Breast epithelium (tissue), 4 donors: ENCODE measurements around the gene NUMBL. TPM values are rescaled to one million over a fixed set of nuclear protein-coding genes. Genes with fewer than 3 reads are reported as not detected.

Experiments
- DNase-seq, 2 donors: peaks; one replicate each; pipeline ENCODE4 v3.0.0-alpha.2; 2019; ENCODE audit warnings: low spot score in 2 of 2
- H3K27ac ChIP-seq, 2 donors: fragments of 200-600 bp; sonication (generic) in 1 of 2; one replicate each; pipeline ENCODE4 v1.5.1; 2016 to 2019; ENCODE audit warnings: mild to moderate bottlenecking in 1 of 2
- H3K27me3 ChIP-seq, 2 donors: fragments of 200-600 bp; sonication (generic) in 1 of 2; one replicate each; pipeline versions ENCODE4 v1.5.1 to v1.6.0; 2017 to 2019; ENCODE audit warnings: control low read depth in 1 of 2, mild to moderate bottlenecking in 1 of 2
- H3K36me3 ChIP-seq: fragments of 200-600 bp; one replicate; pipeline ENCODE4 v1.5.1; 2019
- H3K4me1 ChIP-seq, 2 donors: fragments of 200-600 bp; sonication (generic); one replicate each; pipeline ENCODE4 v1.5.1; 2016 to 2019; ENCODE audit warnings: control low read depth in 1 of 2
- H3K4me3 ChIP-seq, 3 donors: fragments of 200-600 bp; sonication (generic); 1 replicate in 2 of 3; 2 replicates in 1 of 3; pipeline ENCODE4 v1.5.1; 2016 to 2019; ENCODE audit warnings: mild to moderate bottlenecking in 3 of 3, moderate library complexity in 2 of 3
- H3K9me3 ChIP-seq, 2 donors: fragments of 200-600 bp; sonication (generic) in 1 of 2; one replicate each; pipeline ENCODE4 v1.5.1; 2016 to 2019; ENCODE audit warnings: control low read depth in 1 of 2
- POLR2A ChIP-seq: fragments of 450-650 bp; IDR thresholded peaks from one replicate; pipeline ENCODE4 v1.6.1; 2016; ENCODE audit warnings: antibody characterized with exemption, mild to moderate bottlenecking, moderate library complexity
- POLR2AphosphoS5 ChIP-seq, 3 donors: sonication (generic); formaldehyde crosslinking; IDR thresholded peaks; one replicate each; pipeline ENCODE4 v1.6.1; 2017; ENCODE audit warnings: antibody characterized with exemption in 3 of 3
- intact Hi-C: fragments of 100-400 bp; cut with DNase I; formaldehyde crosslinking; loops from one replicate; pipeline ENCODE4 v1.15.1; 2023; ENCODE audit warnings: low total_unique reads
- total RNA-seq, 3 donors: library from RNA; depleted of rRNA; stranded (reverse); fragments of >200 nt; gene quantifications; one replicate each; pipeline ENCODE4 v1.1.0, GENCODE V29; 2016
- TF ChIP-seq, protein P1 (sequence below), 3 donors: fragments of 450-650 bp; IDR thresholded peaks; one replicate each; pipeline ENCODE4 v1.5.1; 2016 to 2017; ENCODE audit warnings: antibody characterized with exemption in 3 of 3, mild to moderate bottlenecking in 3 of 3, moderate library complexity in 3 of 3

The NUMBL gene
- total RNA-seq, 3 donors from 2014 or later = 24.6 to 34.7 (median 30.9) TPM

DNA sequence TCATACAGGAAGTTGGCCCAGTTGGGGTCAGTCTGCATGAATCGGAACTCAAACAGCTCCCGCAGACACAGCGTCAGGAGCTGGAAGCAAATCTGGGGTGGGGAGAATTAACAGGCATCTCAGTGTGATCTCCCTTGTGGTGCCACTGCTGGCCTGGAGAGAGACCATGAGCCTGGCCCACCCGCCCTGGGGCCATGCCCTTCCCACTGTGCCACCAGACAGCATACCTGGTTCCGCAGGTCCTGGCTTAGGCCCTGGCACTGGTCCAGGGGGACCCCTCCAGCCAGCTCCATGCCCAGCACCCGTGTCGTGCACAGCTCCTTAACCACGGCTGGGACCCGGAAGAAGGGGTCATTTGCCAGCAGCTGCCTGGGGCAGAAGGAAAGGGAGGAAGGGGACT, 9.6 kb upstream of the NUMBL start:
- Histone ChIP-seq H3K4me1 (no peaks in the 10 kb centered on the region), H3K9me3 (no peaks in the 10 kb centered on the region), H3K4me3 (no peak overlapping the region), H3K27me3 (no peaks in the 10 kb centered on the region), H3K27ac (no peak overlapping the region), H3K36me3 (no peaks in the 10 kb centered on the region)
- intact Hi-C loops = no loop called here
- TF ChIP-seq, protein P1, sequence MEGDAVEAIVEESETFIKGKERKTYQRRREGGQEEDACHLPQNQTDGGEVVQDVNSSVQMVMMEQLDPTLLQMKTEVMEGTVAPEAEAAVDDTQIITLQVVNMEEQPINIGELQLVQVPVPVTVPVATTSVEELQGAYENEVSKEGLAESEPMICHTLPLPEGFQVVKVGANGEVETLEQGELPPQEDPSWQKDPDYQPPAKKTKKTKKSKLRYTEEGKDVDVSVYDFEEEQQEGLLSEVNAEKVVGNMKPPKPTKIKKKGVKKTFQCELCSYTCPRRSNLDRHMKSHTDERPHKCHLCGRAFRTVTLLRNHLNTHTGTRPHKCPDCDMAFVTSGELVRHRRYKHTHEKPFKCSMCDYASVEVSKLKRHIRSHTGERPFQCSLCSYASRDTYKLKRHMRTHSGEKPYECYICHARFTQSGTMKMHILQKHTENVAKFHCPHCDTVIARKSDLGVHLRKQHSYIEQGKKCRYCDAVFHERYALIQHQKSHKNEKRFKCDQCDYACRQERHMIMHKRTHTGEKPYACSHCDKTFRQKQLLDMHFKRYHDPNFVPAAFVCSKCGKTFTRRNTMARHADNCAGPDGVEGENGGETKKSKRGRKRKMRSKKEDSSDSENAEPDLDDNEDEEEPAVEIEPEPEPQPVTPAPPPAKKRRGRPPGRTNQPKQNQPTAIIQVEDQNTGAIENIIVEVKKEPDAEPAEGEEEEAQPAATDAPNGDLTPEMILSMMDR (IDR thresholded peaks at IDR 0.05) = no peak
- TF ChIP-seq POLR2A (no peak), POLR2AphosphoS5 (IDR thresholded peaks at IDR 0.05) (no peak)
- DNase-seq = no peak

DNA sequence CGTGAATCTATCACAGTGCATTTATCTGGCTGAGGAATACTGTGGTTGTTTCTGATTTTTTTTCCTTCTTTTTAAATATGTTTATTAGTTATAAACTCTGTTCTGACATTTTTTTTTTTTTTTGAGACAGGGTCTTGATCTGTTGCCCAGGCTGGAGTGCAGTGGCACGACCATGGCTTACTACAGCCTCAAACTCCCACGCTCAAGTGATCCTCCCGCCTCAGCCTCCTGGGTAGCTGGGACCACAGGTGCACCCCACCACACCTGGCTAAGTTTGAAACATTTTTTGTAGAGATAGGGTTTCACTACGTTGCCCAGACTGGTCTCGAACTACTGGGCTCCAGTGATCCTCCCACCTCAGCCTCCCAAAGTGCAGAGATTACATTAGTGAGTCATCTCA, 6.6 kb upstream of the NUMBL start:
- no peaks in the 10 kb centered on the region for H3K9me3 ChIP-seq
- intact Hi-C loops = no loop called here

DNA sequence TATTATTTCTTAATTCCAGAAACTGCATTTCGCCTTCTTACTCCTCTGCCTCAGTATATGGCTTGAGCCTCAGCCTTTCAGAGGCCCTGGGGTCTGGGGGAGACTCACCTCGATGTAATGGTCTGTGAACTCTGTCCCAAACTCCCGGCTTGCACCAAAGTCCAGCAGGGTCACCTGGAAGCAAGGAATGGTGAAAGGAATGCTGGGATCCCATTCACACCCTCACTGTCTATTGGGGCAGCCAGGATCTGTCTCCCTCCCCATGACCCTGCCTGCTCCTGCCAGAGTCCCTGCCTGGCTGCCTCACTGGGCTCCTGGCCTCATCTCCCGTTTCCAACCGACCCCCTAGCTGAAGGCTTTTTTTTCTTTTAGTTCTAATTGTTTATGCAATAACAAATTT, 5.4 kb upstream of the NUMBL start:
- Histone ChIP-seq H3K27me3 (no peaks in the 10 kb centered on the region), H3K36me3 (no peaks in the 10 kb centered on the region), H3K4me3 (no peak overlapping the region), H3K4me1 (peaks cover 0 to 6% of the 10 kb centered on the region in 2 donors), H3K9me3 (no peaks in the 10 kb centered on the region), H3K27ac (no peak overlapping the region)
- intact Hi-C loops = no loop called here
- DNase-seq = no peak
- TF ChIP-seq, protein P1 (IDR thresholded peaks at IDR 0.05) = no peak
- TF ChIP-seq POLR2A (no peak), POLR2AphosphoS5 (IDR thresholded peaks at IDR 0.05) (no peak)

More for the DNA sequence above, 6.6 kb upstream of the NUMBL start:
- Histone ChIP-seq H3K27me3 (no peaks in the 10 kb centered on the region), H3K36me3 (no peaks in the 10 kb centered on the region), H3K4me3 (no peak overlapping the region), H3K4me1 (no peaks in the 10 kb centered on the region), H3K27ac (no peak overlapping the region)
- no peak for DNase-seq
- no peak for TF ChIP-seq POLR2A

GRCh38 chr19:40693896-40694295, 3.4 kb upstream of the NUMBL start:
- no peaks in the 10 kb centered on the region for H3K36me3 ChIP-seq
- DNase-seq = no peak
- no peaks in the 10 kb centered on the region for H3K27me3 ChIP-seq
- intact Hi-C loops = no loop called here
- no peak overlapping the region for H3K4me3 ChIP-seq
- peaks cover 5 to 6% of the 10 kb centered on the region in 2 donors for H3K4me1 ChIP-seq
- H3K27ac ChIP-seq = no peak overlapping the region
- TF ChIP-seq, protein P1 (IDR thresholded peaks at IDR 0.05) = no peak
- TF ChIP-seq POLR2AphosphoS5 (IDR thresholded peaks at IDR 0.05) = no peak
- TF ChIP-seq POLR2A = no peak
- H3K9me3 ChIP-seq = no peaks in the 10 kb centered on the region

DNA sequence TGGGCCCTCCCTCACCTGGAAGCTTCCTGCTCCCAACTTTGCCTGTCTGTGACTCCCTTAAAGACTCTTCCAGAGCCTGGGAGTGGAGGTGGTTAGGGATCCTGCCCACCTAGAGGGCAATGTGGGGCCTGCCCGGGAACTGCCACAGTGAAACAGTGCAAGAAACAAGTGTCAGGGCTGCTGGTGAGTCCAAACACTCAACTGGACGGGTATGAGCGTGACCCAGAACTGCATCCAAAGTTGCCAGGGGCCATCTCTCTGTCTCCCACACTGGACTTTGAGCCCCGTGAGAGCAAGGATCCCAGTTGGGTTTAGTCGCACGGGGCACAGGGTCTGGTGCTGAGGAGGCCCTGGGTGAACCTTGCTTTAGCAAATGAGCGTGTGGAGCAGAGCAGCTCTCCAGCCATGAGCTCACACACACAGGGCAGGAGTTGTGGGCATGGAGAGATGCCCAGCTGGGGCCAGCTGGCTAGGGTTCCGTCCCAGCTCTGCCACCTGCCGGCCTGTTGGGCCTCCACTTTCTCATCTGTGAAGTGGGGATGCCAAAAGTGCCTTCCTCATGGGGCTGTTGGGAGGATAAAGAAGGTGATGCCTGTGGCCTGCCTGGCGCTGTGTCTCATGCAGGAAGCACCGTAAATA, 2.8 kb upstream of the NUMBL start:
- TF ChIP-seq, protein P1 (IDR thresholded peaks at IDR 0.05) = no peak
- TF ChIP-seq POLR2A = no peak
- TF ChIP-seq POLR2AphosphoS5 (IDR thresholded peaks at IDR 0.05) = no peak
- Histone ChIP-seq H3K4me1 (peaks cover 5 to 6% of the 10 kb centered on the region in 2 donors), H3K9me3 (no peaks in the 10 kb centered on the region), H3K4me3 (no peak overlapping the region), H3K27me3 (no peaks in the 10 kb centered on the region), H3K36me3 (no peaks in the 10 kb centered on the region), H3K27ac (no peak overlapping the region)
- intact Hi-C loops = no loop called here
- no peak for DNase-seq

- no peak for DNase-seq
- TF ChIP-seq, protein P1 (IDR thresholded peaks at IDR 0.05) = no peak
- TF ChIP-seq POLR2AphosphoS5 (IDR thresholded peaks at IDR 0.05) = no peak
- no peak for TF ChIP-seq POLR2A
- Histone ChIP-seq H3K27me3 (no peaks in the 10 kb centered on the region), H3K36me3 (no peaks in the 10 kb centered on the region), H3K9me3 (no peaks in the 10 kb centered on the region), H3K27ac (peak overlapping the region; percentile 87 to 91), H3K4me1 (peaks cover 5 to 6% of the 10 kb centered on the region in 2 donors), H3K4me3 (no peak overlapping the region)
- intact Hi-C loops = no loop called here
Observed at GRCh38 chr19:40692212-40692551, 1.7 kb upstream of the NUMBL start.
